GM19023 (cell line): ENCODE results near the gene PRPF4.
"Not testable (repeated sequence)": the region's sequence is repeated elsewhere in the genome, so short reads cannot be mapped to it uniquely, and the experiment has no call there.

Source experiments
- ATAC-seq: cut with Tn5 transposase; IDR thresholded peaks from one replicate; pipeline ENCODE4 v1.9.1; 2021; ENCODE audit warnings: mild to moderate bottlenecking, moderate library complexity; ENCODE audit not compliant: unreplicated experiment

The PRPF4 gene

GRCh38 chr9:113275157-113276131 lies at the start of gene PRPF4, which contains the start of gene CDC26:
TSS of gene PRPF4 (plus strand) at chr9:113275658. CDS start at chr9:113275744, 86 bp downstream.
TSS of gene CDC26 (minus strand) at chr9:113275572. CDS start at chr9:113272507, 3,065 bp downstream.
- peak; percentile 97 for ATAC-seq

- ATAC-seq: no peak
Measured at GRCh38 chr9:113227436-113227835, 48.0 kb upstream of the PRPF4 start.

DNA sequence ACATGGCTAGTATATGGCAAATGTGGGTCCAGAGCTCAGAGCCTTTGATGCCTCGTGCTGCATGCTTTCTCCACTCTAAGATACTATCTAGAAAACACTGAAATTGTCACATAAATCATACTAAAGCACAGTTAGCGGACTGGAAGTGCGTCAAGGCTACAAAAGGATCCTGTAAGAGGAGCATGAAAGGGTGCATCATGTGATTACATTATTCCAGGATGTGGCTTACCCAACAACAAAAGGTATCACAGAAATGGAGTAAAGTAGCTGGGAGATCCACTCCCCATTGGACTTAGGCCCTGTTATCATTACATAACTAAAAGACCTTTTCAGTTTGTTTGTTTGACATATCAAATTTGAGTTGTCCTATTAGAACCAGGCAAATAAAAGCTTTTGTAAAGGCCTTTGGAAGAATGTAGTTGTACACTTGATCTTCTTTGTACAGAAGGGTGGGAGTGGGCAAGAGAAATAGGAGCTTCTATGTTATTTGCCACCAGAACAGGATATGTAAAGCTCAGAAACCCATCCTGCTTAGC lies 47.3 kb upstream of the PRPF4 start:
- ATAC-seq: no peak

GRCh38 chr9:113231701-113232100 lies 43.8 kb upstream of the PRPF4 start:
- no peak for ATAC-seq

DNA sequence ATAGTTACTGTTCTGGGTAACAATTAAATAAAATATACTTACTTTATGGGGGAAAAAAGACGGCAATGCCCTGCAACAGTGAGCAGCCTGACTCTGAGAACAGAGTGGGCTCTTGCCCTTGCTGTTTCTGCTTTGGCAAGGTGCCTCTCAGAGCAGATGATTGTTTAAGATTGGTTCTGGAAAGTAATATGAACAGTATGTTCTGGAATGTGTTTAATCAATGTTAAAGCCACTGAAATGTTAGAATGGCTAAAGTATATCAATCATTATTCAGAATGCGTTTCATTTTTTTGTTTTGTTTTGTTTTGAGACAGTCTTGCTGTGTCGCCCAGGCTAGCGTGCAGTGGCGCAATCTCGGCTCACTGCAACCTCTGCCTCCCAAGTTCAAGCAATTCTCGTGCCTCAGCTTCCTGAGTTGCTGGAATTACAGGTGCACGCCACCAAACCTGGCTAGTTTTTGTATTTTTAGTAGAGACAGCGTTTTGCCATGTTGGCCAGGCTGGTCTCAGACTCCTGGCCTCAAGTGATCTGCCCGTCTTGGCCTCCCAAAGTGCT lies 39.7 kb upstream of the PRPF4 start:
- not testable (repeated sequence) for ATAC-seq

DNA sequence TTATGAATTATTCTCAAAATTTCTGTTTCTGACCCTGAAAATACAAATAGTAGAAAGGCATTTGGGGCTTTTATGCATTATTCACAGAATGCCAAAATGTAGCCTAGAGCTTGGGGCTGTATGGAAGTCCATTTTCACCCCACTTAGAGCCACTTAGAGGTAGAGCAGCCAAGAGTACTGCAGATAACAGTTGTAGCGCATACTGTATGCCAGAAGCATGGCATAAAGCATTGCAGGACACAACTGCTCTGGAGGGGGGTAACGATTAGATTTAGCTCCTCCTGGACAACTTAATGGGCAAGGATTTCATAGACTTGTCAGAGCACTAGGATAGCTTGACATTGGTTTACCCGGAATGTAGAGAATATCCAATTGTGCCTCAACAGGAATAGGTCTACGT lies 38.4 kb upstream of the PRPF4 start:
- no peak for ATAC-seq

GRCh38 chr9:113238202-113238858 lies 37.1 kb upstream of the PRPF4 start:
- ATAC-seq: no peak

- ATAC-seq: no peak
Measured at GRCh38 chr9:113238859-113239232, 36.6 kb upstream of the PRPF4 start.

GRCh38 chr9:113241161-113241560 lies 34.3 kb upstream of the PRPF4 start:
- no peak for ATAC-seq

DNA sequence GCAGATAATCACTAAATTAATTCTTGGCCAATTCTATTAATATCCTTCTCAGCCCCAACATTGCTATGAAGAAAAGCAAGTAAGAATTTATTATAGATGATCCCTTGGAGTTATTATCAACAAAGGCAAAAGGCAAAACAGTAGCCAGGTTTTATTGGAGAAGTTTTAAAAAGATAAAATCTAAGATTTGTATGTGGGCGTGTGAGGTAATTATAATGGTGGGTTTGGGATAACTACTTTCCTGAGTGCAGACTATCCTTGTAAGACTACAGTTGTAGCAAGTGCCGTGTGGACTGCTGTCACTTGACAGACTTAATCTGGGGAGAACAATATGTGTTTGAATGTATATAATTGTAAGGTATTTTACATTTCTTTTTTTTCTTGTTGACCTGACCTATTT lies 30.9 kb upstream of the PRPF4 start:
- no peak for ATAC-seq

DNA sequence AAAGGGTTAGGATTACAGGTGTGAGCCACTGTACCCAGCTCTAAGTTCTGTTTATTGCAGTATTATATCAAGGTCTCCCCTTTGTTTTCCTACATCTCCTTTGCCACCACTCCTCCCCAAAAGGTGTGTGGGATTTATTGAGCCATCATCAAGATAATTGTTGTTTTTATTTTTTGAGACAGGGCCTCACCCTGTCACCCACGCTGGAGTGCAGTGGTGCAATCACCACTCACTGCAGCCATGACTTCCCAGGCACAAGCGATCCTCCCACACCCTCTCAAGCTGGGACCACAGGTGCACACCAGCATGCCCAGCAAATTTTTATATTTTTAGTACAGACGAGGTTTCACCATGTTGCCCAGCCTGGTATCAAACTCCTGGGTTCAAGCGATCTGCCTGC lies 29.6 kb upstream of the PRPF4 start:
- no peak for ATAC-seq

DNA sequence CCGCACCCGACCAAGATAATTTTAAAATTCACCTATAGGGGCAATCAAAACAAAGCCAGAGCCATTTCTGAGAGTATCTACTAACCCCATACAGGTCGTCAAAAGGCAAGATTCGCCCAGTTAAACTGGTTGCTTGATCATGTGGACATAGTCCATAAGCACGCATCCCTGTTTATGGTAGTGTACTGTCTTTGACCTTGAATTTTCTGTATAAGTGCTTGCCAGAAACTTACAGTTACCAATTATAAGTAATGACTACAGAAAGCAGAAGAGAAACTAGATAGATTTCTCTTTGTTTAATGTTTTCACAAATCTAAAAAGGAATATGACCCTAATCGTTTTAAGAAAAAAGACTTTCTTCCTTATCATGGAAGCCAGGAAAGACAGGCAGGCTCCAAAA lies 28.5 kb upstream of the PRPF4 start:
- ATAC-seq: no peak

DNA sequence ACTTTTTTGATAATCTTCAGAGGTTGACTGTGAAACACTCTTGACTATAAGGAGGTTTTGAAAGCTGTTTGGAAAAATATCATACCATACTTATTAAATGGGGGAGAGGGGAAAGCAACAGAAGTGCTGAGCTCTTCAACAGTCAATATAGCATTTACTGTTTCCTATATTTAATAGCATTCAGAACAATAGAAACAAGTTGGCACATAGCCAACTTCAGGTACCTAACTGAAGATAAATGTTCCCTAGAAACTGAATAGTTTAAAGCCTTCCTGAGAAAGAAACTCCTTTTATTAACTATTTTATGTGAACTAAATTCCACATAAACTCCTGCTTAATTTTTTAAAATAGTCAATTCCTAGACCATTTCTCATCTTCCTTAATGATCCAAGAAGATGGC lies 27.8 kb upstream of the PRPF4 start:
- no peak for ATAC-seq

DNA sequence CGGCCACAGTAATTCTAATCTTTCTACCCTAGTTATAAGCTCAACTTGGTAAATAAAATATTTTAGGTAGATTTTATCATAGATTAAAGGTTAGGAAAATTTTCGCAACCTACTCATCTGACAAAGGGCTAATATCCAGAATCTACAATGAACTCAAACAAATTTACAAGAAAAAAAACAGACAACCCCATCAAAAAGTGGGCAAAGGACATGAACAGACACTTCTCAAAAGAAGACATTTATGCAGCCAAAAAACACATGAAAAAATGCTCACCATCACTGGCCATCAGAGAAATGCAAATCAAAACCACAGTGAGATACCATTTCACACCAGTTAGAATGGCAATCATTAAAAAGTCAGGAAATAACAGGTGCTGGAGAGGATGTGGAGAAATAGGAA lies 25.8 kb upstream of the PRPF4 start:
- not testable (repeated sequence) for ATAC-seq

DNA sequence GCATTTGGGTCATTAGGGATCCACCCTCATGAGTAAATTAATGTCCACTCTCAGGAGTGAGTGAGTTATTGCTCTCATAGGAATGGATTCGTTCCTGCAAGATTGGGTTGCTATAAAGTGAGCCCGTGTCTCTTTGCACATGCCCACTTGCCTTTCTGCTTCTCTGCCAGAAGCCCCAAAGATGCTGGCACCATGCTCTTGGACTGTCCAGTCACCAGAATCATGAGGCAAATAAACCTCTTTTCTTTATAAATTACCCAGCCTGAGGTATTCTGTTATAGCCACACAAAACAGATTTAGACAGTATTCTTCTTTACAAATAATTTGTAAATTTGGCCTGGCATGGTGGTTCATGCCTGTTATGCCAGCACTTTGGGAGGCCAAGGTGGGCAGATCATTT lies 24.7 kb upstream of the PRPF4 start:
- ATAC-seq: no peak

GRCh38 chr9:113254991-113255390 lies 20.5 kb upstream of the PRPF4 start:
- no peak for ATAC-seq

DNA sequence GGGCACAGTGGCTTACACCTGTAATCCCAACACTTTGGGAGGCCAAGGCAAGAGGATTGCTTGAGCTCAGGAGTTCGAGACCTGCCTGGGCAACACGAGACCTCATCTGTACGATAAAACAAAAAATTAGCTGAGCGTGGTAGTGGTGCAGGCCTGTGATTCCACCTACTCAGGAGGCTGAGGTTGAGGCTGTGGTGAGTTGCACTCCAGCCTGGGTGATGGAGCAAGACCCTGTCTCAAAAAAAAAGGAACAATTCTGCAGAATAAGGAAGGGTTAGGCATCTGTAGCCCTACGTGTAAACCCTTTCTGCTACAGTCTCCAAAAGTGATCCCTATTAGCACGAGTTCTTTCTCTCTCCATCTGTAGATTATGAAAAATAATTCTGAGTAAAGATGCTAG lies 20.0 kb upstream of the PRPF4 start:
- ATAC-seq: no peak

DNA sequence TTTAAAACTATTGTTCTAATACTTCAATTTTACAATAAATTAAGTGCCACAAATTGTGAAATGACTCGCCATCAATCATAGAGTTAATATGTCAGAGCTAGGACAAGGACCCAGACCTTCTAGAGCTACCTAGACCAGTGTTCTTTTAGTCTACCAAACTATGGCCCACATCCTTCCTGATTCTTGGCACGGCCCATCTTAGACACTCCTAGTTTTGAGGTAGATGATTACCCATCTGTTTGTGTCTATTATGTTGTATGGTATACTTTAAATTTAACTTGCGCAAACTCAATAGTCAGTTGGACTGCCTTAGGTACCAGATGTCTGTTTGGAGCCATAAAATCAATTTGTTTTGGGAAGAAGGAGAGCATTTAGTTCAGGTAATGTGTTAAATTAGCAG lies 17.6 kb upstream of the PRPF4 start:
- ATAC-seq: no peak

DNA sequence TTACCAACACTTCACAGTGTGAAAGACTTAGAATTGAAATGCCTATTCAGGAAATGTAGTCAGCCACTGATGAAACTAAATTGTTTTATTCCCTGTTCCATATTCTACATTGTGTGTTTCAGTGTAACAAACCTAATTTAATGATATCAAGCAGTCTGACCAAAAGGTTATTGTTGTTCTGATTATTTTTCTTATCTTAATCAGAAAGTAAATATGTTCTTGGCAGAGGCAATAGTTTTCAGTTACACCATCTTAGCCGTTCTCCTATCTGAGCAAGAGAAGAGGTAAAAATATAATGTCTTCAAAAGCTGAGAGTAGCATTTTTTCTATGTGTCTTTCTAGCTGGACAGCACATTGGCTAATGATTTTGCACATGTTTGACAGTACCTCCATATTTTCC lies 17.2 kb upstream of the PRPF4 start:
- no peak for ATAC-seq

GRCh38 chr9:113261917-113262671 lies 13.4 kb upstream of the PRPF4 start:
- no peak for ATAC-seq

- ATAC-seq: no peak
Measured at GRCh38 chr9:113266174-113266573, 9.3 kb upstream of the PRPF4 start.
